Measurements from ENCODE around the gene PRORP.

- TF ChIP-seq POLR2A (conservative IDR thresholded peaks at IDR 0.05), result no peak
- no peak for TF ChIP-seq FOXM1 (IDR thresholded peaks at IDR 0.05; ENCODE audit: low read depth)
- TF ChIP-seq FOXM1 (CRISPR knock-in tag; IDR thresholded peaks at IDR 0.05; ENCODE audit: low read depth), result no peak
- no peak for TF ChIP-seq CSDE1 (IDR thresholded peaks at IDR 0.05)
- TF ChIP-seq ZBED1 (IDR thresholded peaks at IDR 0.05), result no peak
- TF ChIP-seq CEBPB (tag; IDR thresholded peaks at IDR 0.05), result no peak
- TF ChIP-seq ELF1 (tag; IDR thresholded peaks at IDR 0.05), result no peak
- TF ChIP-seq TBP (optimal IDR thresholded peaks at IDR 0.05; ENCODE audit: low read depth, low read length), result no peak
- TF ChIP-seq MYC (IDR thresholded peaks at IDR 0.05; ENCODE audit: low read depth, low read length), result no peak
- TF ChIP-seq MYC (CRISPR knock-in tag; IDR thresholded peaks at IDR 0.05; ENCODE audit: borderline replicate concordance, low read depth), result no peak
Measured at GRCh38 chr14:35158491-35158890, 36.1 kb downstream of the PRORP start.
